Measurements from ENCODE around the gene MAP7.

The MAP7 gene

GRCh38 chr6:136330634-136331033 is 219.6 kb downstream of the MAP7 start:
- TF ChIP-seq, protein P1, sequence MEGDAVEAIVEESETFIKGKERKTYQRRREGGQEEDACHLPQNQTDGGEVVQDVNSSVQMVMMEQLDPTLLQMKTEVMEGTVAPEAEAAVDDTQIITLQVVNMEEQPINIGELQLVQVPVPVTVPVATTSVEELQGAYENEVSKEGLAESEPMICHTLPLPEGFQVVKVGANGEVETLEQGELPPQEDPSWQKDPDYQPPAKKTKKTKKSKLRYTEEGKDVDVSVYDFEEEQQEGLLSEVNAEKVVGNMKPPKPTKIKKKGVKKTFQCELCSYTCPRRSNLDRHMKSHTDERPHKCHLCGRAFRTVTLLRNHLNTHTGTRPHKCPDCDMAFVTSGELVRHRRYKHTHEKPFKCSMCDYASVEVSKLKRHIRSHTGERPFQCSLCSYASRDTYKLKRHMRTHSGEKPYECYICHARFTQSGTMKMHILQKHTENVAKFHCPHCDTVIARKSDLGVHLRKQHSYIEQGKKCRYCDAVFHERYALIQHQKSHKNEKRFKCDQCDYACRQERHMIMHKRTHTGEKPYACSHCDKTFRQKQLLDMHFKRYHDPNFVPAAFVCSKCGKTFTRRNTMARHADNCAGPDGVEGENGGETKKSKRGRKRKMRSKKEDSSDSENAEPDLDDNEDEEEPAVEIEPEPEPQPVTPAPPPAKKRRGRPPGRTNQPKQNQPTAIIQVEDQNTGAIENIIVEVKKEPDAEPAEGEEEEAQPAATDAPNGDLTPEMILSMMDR (IDR thresholded peaks at IDR 0.05) = no peak

GRCh38 chr6:136326038-136326553 is 224.1 kb downstream of the MAP7 start:
- TF ChIP-seq, protein P1 (IDR thresholded peaks at IDR 0.05) = no peak

DNA sequence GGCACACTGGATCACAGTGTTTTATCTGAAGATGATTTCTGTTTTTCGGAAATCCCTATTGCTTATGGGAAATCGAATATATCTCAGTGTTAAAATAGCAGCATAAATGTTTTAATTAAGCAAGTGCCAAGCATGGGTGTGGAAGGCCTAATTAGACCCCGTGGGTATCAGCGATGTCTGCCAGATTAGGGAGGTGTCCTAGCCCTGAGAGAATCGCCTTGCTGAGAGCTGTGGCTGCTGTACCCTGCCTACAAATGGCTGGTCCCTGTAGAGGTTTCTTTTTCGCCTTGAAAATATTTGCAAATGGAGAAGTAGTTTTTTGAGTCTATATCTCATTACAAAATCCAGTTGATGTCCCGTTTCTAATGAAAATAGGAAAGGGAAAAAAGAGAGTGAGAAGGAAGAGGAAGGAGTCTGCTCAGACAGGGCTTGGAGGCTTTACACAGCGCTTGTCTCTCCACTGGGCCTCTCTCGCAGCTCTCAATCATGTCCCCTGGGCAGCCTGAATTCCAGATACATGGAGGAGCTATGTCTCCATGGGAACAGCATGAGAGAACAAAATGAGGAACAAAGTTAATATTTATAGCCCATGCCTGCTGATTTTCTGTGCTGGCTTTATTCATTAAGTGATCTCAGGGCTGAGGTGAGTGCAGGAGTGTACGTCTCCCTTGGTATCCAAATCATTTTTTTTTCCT is 225.4 kb downstream of the MAP7 start:
- TF ChIP-seq, protein P1 (IDR thresholded peaks at IDR 0.05) = no peak

- TF ChIP-seq, protein P1 (IDR thresholded peaks at IDR 0.05) = no peak
Measured at GRCh38 chr6:136323431-136324112, 226.7 kb downstream of the MAP7 start.

DNA sequence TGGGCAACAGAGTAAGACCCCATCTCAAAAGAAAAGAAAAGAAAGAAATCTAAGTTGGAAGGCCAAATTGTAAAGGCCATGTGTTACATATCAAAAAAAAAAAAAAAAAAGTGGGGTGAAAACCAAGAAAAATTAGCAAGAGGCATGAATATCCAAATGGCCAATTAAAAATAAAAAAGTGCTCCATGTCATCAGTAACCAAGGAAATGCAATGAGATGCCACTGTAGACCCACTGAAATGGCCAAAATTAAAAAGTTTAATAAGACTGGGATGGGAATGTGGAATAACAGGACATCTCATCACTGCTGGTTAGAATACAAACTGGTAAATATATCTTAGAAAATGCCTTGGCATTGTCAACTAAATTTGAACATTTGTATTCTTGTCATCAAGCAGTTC is 230.5 kb downstream of the MAP7 start:
- TF ChIP-seq, protein P1 (IDR thresholded peaks at IDR 0.05) = no peak

DNA sequence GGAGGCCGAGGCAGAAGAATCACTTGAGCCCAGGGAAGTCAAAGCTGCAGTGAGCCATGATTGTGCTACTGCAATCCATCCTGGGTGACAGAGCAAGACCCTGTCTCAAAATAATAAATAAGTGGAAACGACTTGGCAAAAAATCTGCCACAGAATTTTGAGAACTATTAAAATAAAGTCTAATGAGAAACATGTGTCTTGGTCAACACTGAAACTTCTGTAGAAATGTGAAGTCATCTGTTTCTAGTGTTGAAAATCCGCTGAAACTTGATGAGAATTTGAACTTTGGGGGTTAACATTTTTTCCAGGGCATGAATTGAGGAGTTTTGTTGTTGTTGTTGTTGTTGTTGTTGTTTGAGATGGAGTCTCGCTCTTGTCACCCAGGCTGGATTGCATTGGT is 231.5 kb downstream of the MAP7 start:
- TF ChIP-seq, protein P1 (IDR thresholded peaks at IDR 0.05) = no peak

GRCh38 chr6:136317971-136318370 is 232.3 kb downstream of the MAP7 start:
- TF ChIP-seq, protein P1 (IDR thresholded peaks at IDR 0.05) = no peak

Data from LNCAP (cell line).